ENCODE results near the gene SKIL.

DNA sequence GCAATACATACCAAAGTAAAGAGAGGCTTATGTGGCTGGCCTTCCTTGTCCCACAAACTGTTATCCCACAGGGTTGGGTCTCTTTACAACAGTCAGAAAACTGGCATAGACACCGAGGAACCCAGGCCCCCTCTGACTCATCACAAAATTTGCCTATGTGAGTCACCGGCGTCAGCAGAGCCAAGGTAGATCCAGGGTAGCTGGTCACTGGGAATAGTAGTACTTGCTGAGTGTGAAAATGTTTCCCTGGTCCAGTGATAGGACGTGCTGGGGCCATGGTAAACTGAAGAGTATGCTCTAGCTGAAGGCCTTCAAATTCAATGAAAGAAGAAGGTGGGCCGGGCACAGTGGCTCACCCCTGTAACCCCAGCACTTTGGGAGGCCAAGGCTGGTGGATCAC lies 27.1 kb upstream of the SKIL start:
- TF ChIP-seq, protein P1, sequence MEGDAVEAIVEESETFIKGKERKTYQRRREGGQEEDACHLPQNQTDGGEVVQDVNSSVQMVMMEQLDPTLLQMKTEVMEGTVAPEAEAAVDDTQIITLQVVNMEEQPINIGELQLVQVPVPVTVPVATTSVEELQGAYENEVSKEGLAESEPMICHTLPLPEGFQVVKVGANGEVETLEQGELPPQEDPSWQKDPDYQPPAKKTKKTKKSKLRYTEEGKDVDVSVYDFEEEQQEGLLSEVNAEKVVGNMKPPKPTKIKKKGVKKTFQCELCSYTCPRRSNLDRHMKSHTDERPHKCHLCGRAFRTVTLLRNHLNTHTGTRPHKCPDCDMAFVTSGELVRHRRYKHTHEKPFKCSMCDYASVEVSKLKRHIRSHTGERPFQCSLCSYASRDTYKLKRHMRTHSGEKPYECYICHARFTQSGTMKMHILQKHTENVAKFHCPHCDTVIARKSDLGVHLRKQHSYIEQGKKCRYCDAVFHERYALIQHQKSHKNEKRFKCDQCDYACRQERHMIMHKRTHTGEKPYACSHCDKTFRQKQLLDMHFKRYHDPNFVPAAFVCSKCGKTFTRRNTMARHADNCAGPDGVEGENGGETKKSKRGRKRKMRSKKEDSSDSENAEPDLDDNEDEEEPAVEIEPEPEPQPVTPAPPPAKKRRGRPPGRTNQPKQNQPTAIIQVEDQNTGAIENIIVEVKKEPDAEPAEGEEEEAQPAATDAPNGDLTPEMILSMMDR (conservative IDR thresholded peaks at IDR 0.05; ENCODE audit: low read length), result no peak
- no peak for TF ChIP-seq EZH2phosphoT487 (IDR thresholded peaks at IDR 0.05; ENCODE audit: borderline replicate concordance)

All from Loucy (cell line).